Suprapubic skin (tissue), 4 donors: ENCODE measurements around the gene CDH8.

Source experiments
- CTCF ChIP-seq, 2 donors: fragments of 200-600 bp in 1 of 2; fragments of 450-650 bp in 1 of 2; sonication (generic) in 1 of 2; IDR thresholded peaks; one replicate each; pipeline ENCODE4 v1.5.1; 2016 to 2019; ENCODE audit warnings: antibody characterized with exemption in 2 of 2, mild to moderate bottlenecking in 1 of 2, moderate library complexity in 1 of 2
- EP300 ChIP-seq: sonication (generic); formaldehyde crosslinking; IDR thresholded peaks from one replicate; pipeline ENCODE4 v1.6.1; 2017; ENCODE audit warnings: antibody characterized with exemption
- POLR2A ChIP-seq, 2 donors: fragments of 450-650 bp; IDR thresholded peaks; one replicate each; pipeline ENCODE4 v1.6.1; 2017; ENCODE audit warnings: antibody characterized with exemption in 2 of 2, mild to moderate bottlenecking in 2 of 2, moderate library complexity in 2 of 2
- POLR2AphosphoS5 ChIP-seq, 3 donors: sonication (generic); formaldehyde crosslinking; IDR thresholded peaks; one replicate each; pipeline ENCODE4 v1.6.1; 2017; ENCODE audit warnings: antibody characterized with exemption in 3 of 3

GRCh38 chr16:61684541-61684940 is 351.7 kb downstream of the CDH8 start:
- TF ChIP-seq POLR2A (IDR thresholded peaks at IDR 0.05) (no peak), CTCF (IDR thresholded peaks at IDR 0.05) (no peak), POLR2AphosphoS5 (IDR thresholded peaks at IDR 0.05) (no peak), EP300 (no peak)
